GM23248 (cell line): ENCODE measurements around the gene ZNRF1. TPM values are rescaled to one million over a fixed set of nuclear protein-coding genes. Genes with fewer than 3 reads are reported as not detected.

ENCODE experiments used
- DNase-seq: peaks from one replicate; pipeline ENCODE4 v3.0.0-alpha.2; 2015
- H2AFZ ChIP-seq: fragments of 200-600 bp; sonication (generic); 2 replicates; pipeline ENCODE4 v1.6.1; 2016; ENCODE audit warnings: antibody characterized with exemption
- H3F3A ChIP-seq: fragments of 200-600 bp; sonication (generic); 2 replicates; pipeline ENCODE4 v1.6.1; 2016; ENCODE audit warnings: mild to moderate bottlenecking, antibody characterized with exemption, mixed run types; ENCODE audit not compliant: insufficient read depth
- H3K27ac ChIP-seq: fragments of 200-600 bp; sonication (generic); 2 replicates; pipeline ENCODE4 v1.5.1; 2016; ENCODE audit warnings: mild to moderate bottlenecking
- H3K27me3 ChIP-seq: fragments of 200-600 bp; sonication (generic); replicated peaks from 2 replicates; pipeline ENCODE4 v1.6.1; 2016; ENCODE audit warnings: mild to moderate bottlenecking; ENCODE audit not compliant: insufficient read depth
- H3K36me3 ChIP-seq: fragments of 200-600 bp; sonication (generic); 2 replicates; pipeline ENCODE4 v1.6.1; 2016; ENCODE audit warnings: low read depth, mild to moderate bottlenecking
- H3K4me1 ChIP-seq: fragments of 200-600 bp; sonication (generic); 2 replicates; pipeline ENCODE4 v1.6.1; 2016; ENCODE audit warnings: mild to moderate bottlenecking; ENCODE audit not compliant: insufficient read depth
- H3K4me2 ChIP-seq: fragments of 200-600 bp; sonication (generic); one replicate; pipeline ENCODE4 v1.6.1; 2016; ENCODE audit warnings: mild to moderate bottlenecking; ENCODE audit not compliant: unreplicated experiment
- H3K4me3 ChIP-seq: fragments of 200-600 bp; sonication (generic); 2 replicates; pipeline ENCODE4 v1.5.1; 2016; ENCODE audit warnings: mild to moderate bottlenecking
- H3K79me2 ChIP-seq: fragments of 200-600 bp; sonication (generic); 2 replicates; pipeline ENCODE4 v1.6.1; 2016; ENCODE audit warnings: mild to moderate bottlenecking; ENCODE audit not compliant: insufficient read depth
- H3K9ac ChIP-seq: fragments of 200-600 bp; sonication (generic); 2 replicates; pipeline ENCODE4 v1.6.1; 2016; ENCODE audit warnings: mild to moderate bottlenecking
- H3K9me2 ChIP-seq: fragments of 200-600 bp; sonication (generic); 2 replicates; pipeline ENCODE4 v1.6.1; 2016; ENCODE audit warnings: mixed run types, mild to moderate bottlenecking, moderate library complexity; ENCODE audit not compliant: insufficient read depth
- H3K9me3 ChIP-seq: fragments of 200-600 bp; sonication (generic); one replicate; pipeline ENCODE4 v1.6.1; 2017; ENCODE audit warnings: low read depth
- H4K20me1 ChIP-seq: fragments of 200-600 bp; sonication (generic); 2 replicates; pipeline ENCODE4 v1.6.0; 2016; ENCODE audit not compliant: insufficient read depth
- EZH2 ChIP-seq: fragments of 200-600 bp; sonication (generic); IDR thresholded peaks from 2 replicates; pipeline ENCODE4 v1.6.1; 2018; ENCODE audit warnings: antibody characterized with exemption, mild to moderate bottlenecking; ENCODE audit not compliant: insufficient read depth, poor library complexity, severe bottlenecking
- EZH2phosphoT487 ChIP-seq: fragments of 200-600 bp; sonication (generic); IDR thresholded peaks from 2 replicates; pipeline ENCODE4 v1.6.1; 2018; ENCODE audit warnings: antibody characterized with exemption, moderate library complexity, mild to moderate bottlenecking, low read depth; ENCODE audit not compliant: insufficient read depth
- WGBS, 2 experiments: methylation state at CpG; one replicate each; pipeline ENCODE4 v1.1.6; 2015 to 2017; ENCODE audit warnings: low lambda C conversion rate in 2 of 2, low coverage in 1 of 2; ENCODE audit errors: missing lambda C conversion rate in 2 of 2; 5-methylcytosine and 5-hydroxymethylcytosine counted together
- in situ Hi-C: fragments of 300-500 bp; cut with MboI; formaldehyde crosslinking; loops from 2 replicates; pipeline ENCODE4 v1.15.0; 2020
- polyA plus RNA-seq: library from polyadenylated mRNA; unstranded; fragments of >200 nt; fragmentation: Nextera tagmentation; extraction: Ambion mirVana; gene quantifications from 2 replicates; pipeline ENCODE4 v1.2.1, GENCODE V29; 2016
- total RNA-seq: library from RNA; depleted of rRNA; stranded (reverse); fragments of >200 nt; shearing (Covaris generic); gene quantifications from 2 replicates; pipeline ENCODE4 v1.2.3, GENCODE V29; 2014

Gene ZNRF1
- total and polyA plus RNA-seq, 2 experiments from 2014 or later: 7.1 to 17.2 TPM

GRCh38 chr16:75019586-75019985 is 20.8 kb downstream of the ZNRF1 start:
- no peak for TF ChIP-seq EZH2phosphoT487
- TF ChIP-seq EZH2: no peak
- no peak overlapping the region for H3K4me3 ChIP-seq
- H3F3A ChIP-seq: peaks cover 9% of the 10 kb centered on the region; the same call in 1 of the 2 replicates
- no peak overlapping the region for H3K9ac ChIP-seq
- H3K79me2 ChIP-seq: peaks cover 96% of the 10 kb centered on the region
- H3K4me1 ChIP-seq: peaks cover 15% of the 10 kb centered on the region
- H3K36me3 ChIP-seq: no peaks in the 10 kb centered on the region
- no peak overlapping the region for H2AFZ ChIP-seq
- H4K20me1 ChIP-seq: no peaks in the 10 kb centered on the region
- in situ Hi-C loops: no loop called here
- no peak overlapping the region for H3K4me2 ChIP-seq
- no peaks in the 10 kb centered on the region for H3K9me3 ChIP-seq
- H3K27me3 ChIP-seq: no peaks in the 10 kb centered on the region
- 95 to 98% methylated on average over 7 of the region's 7 CpGs for WGBS, 2 experiments
- H3K9me2 ChIP-seq: no peaks in the 10 kb centered on the region
- no peak overlapping the region for H3K27ac ChIP-seq
- DNase-seq: no peak

- peaks cover 90% of the 10 kb centered on the region for H3K79me2 ChIP-seq
- no peak overlapping the region for H3K4me2 ChIP-seq
- H3F3A ChIP-seq: peaks cover 11% of the 10 kb centered on the region; the same call in 1 of the 2 replicates
- no peak overlapping the region for H3K4me3 ChIP-seq
- H3K36me3 ChIP-seq: no peaks in the 10 kb centered on the region
- no peaks in the 10 kb centered on the region for H3K27me3 ChIP-seq
- 16 to 20% methylated on average over 1 of the region's 1 CpG for WGBS, 2 experiments
- peaks cover 21% of the 10 kb centered on the region for H3K4me1 ChIP-seq
- in situ Hi-C loops: no loop called here
- no peaks in the 10 kb centered on the region for H4K20me1 ChIP-seq
- no peaks in the 10 kb centered on the region for H3K9me2 ChIP-seq
- no peaks in the 10 kb centered on the region for H3K9me3 ChIP-seq
- H2AFZ ChIP-seq: no peak overlapping the region
- H3K9ac ChIP-seq: no peak overlapping the region
- no peak for DNase-seq
- H3K27ac ChIP-seq: no peak overlapping the region
- TF ChIP-seq EZH2phosphoT487: no peak
- no peak for TF ChIP-seq EZH2
These were observed 22.6 kb downstream of the ZNRF1 start for GRCh38 chr16:75021410-75021809.

GRCh38 chr16:75022567-75022966 is 23.7 kb downstream of the ZNRF1 start:
- Histone ChIP-seq H3K27ac (peak overlapping the region; percentile 36; the same call in 1 of the 2 replicates), H3K9ac (no peak overlapping the region), H3K4me3 (no peak overlapping the region), H3K27me3 (no peaks in the 10 kb centered on the region), H3K4me2 (peak overlapping the region; percentile 6), H3K9me3 (no peaks in the 10 kb centered on the region), H3K79me2 (peaks cover 87% of the 10 kb centered on the region), H3K4me1 (peaks cover 32% of the 10 kb centered on the region), H3F3A (peaks cover 23% of the 10 kb centered on the region), H2AFZ (no peak overlapping the region), H3K36me3 (no peaks in the 10 kb centered on the region), H4K20me1 (no peaks in the 10 kb centered on the region), H3K9me2 (no peaks in the 10 kb centered on the region)
- TF ChIP-seq EZH2phosphoT487: no peak
- no peak for TF ChIP-seq EZH2
- in situ Hi-C loops: no loop called here
- WGBS, 2 experiments: 80 to 91% methylated on average over 4 of the region's 4 CpGs
- peak; percentile 34 for DNase-seq

- Histone ChIP-seq H3K9ac (no peak overlapping the region), H3K4me2 (peak overlapping the region; percentile 39)
These were observed 24.2 kb downstream of the ZNRF1 start for GRCh38 chr16:75023009-75023408.

GRCh38 chr16:75024182-75024581 is 25.4 kb downstream of the ZNRF1 start:
- Histone ChIP-seq H4K20me1 (no peaks in the 10 kb centered on the region), H3K4me2 (no peak overlapping the region), H3K9ac (no peak overlapping the region), H3K27ac (no peak overlapping the region), H3K4me3 (no peak overlapping the region), H3K36me3 (no peaks in the 10 kb centered on the region), H3F3A (peaks cover 35% of the 10 kb centered on the region), H3K79me2 (peaks cover 84% of the 10 kb centered on the region), H3K9me2 (no peaks in the 10 kb centered on the region), H3K27me3 (no peaks in the 10 kb centered on the region), H3K9me3 (no peaks in the 10 kb centered on the region), H2AFZ (no peak overlapping the region), H3K4me1 (peaks cover 37% of the 10 kb centered on the region)
- no peak for TF ChIP-seq EZH2
- no peak for TF ChIP-seq EZH2phosphoT487
- in situ Hi-C loops: no loop called here
- WGBS, 2 experiments: 95 to 100% methylated on average over 3 of the region's 3 CpGs
- DNase-seq: no peak

More at GRCh38 chr16:75023009-75023408, 24.2 kb downstream of the ZNRF1 start:
- peaks cover 37% of the 10 kb centered on the region for H3K4me1 ChIP-seq
- no peaks in the 10 kb centered on the region for H3K9me3 ChIP-seq
- peak; percentile 66 for DNase-seq
- no peak overlapping the region for H2AFZ ChIP-seq
- peak overlapping the region; percentile 36; the same call in 1 of the 2 replicates for H3K27ac ChIP-seq
- no peaks in the 10 kb centered on the region for H3K36me3 ChIP-seq
- TF ChIP-seq EZH2phosphoT487 (no peak), EZH2 (no peak)
- no peak overlapping the region for H3K4me3 ChIP-seq
- H3K27me3 ChIP-seq: no peaks in the 10 kb centered on the region
- no peaks in the 10 kb centered on the region for H4K20me1 ChIP-seq
- peaks cover 87% of the 10 kb centered on the region for H3K79me2 ChIP-seq
- 86 to 97% methylated on average over 2 of the region's 2 CpGs for WGBS, 2 experiments
- no peaks in the 10 kb centered on the region for H3K9me2 ChIP-seq
- in situ Hi-C loops: no loop called here
- peaks cover 27% of the 10 kb centered on the region for H3F3A ChIP-seq
